Osteoblast (primary cell): ENCODE results near the gene SAMMSON. TPM values are rescaled to one million over a fixed set of nuclear protein-coding genes. Genes with fewer than 3 reads are reported as not detected.

Experiments used
- DNase-seq: peaks from one replicate; pipeline ENCODE4 v3.0.0; 2011; ENCODE audit warnings: low spot score, mixed read lengths; ENCODE audit not compliant: insufficient read length; ENCODE audit errors: missing footprints
- H2AFZ ChIP-seq: 2 replicates; pipeline ENCODE4 v1.6.0; 2011; ENCODE audit warnings: mild to moderate bottlenecking, low read length
- H3K27ac ChIP-seq: 2 replicates; pipeline ENCODE4 v1.5.1; 2011; ENCODE audit warnings: mild to moderate bottlenecking, low read depth, low read length, moderate library complexity
- H3K27me3 ChIP-seq: 2 replicates; pipeline ENCODE4 v1.6.0; 2012; ENCODE audit warnings: mild to moderate bottlenecking, control low read depth, inconsistent platforms, low read length, moderate library complexity; ENCODE audit not compliant: insufficient read depth
- H3K36me3 ChIP-seq: 2 replicates; pipeline ENCODE4 v1.5.1; 2011; ENCODE audit warnings: mild to moderate bottlenecking, low read length, control low read depth, moderate library complexity; ENCODE audit not compliant: insufficient read depth
- H3K4me1 ChIP-seq: 2 replicates; pipeline ENCODE4 v1.5.1; 2011; ENCODE audit warnings: mild to moderate bottlenecking, low read length, control low read depth, moderate library complexity; ENCODE audit not compliant: insufficient read depth
- H3K4me2 ChIP-seq: 2 replicates; pipeline ENCODE4 v1.6.0; 2011; ENCODE audit warnings: mild to moderate bottlenecking, low read length; ENCODE audit not compliant: insufficient read depth
- H3K4me3 ChIP-seq: fragments of 200-600 bp; sonication (generic); 3 replicates; pipeline ENCODE4 v1.5.1; 2012; ENCODE audit warnings: mild to moderate bottlenecking, low read length, inconsistent platforms; ENCODE audit not compliant: insufficient read depth
- H3K79me2 ChIP-seq: 2 replicates; pipeline ENCODE4 v1.6.0; 2012; ENCODE audit warnings: mild to moderate bottlenecking, low read length, control low read depth, inconsistent platforms; ENCODE audit not compliant: insufficient read depth
- H3K9me3 ChIP-seq: 2 replicates; pipeline ENCODE4 v1.5.1; 2011; ENCODE audit warnings: low read depth, low read length, control low read depth
- H4K20me1 ChIP-seq: 2 replicates; pipeline ENCODE4 v1.6.0; 2012; ENCODE audit warnings: mild to moderate bottlenecking, low read length, control low read depth; ENCODE audit not compliant: insufficient read depth
- total RNA-seq: library from RNA; depleted of rRNA; stranded (reverse); fragments of >200 nt; gene quantifications from 2 replicates; pipeline ENCODE4 v1.2.3, GENCODE V29; 2012
- TF ChIP-seq, protein P1 (sequence below): IDR thresholded peaks from 2 replicates; pipeline ENCODE4 v1.5.1; 2011; ENCODE audit warnings: mild to moderate bottlenecking, low read depth, low read length, moderate library complexity; ENCODE audit errors: extremely low read depth

Gene SAMMSON
- total RNA-seq, 1 donor: not detected

DNA sequence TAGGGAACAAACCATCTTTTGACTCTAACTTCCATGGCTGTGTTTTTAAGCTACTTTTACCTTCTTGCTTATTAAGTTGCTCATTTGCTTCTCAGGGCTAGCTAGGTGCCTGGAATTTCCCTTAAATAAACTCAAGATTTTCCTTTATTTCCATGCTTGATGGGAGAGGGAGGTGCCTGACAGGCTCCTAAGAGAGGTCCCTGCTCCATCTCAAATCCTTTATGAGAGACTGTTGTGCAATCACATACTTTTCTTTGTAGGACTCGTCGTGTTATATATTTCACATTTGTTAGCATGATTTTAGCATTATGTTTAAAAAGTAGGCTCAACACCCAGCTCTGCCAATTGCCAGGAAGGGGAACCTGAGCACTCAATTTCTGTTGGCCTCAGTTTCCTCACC is 95.7 kb downstream of the SAMMSON start:
- no peak overlapping the region for H3K27ac ChIP-seq
- no peaks in the 10 kb centered on the region for H3K27me3 ChIP-seq
- no peaks in the 10 kb centered on the region for H4K20me1 ChIP-seq
- no peaks in the 10 kb centered on the region for H3K9me3 ChIP-seq
- no peaks in the 10 kb centered on the region for H3K79me2 ChIP-seq
- no peak overlapping the region for H2AFZ ChIP-seq
- no peak overlapping the region for H3K4me3 ChIP-seq
- TF ChIP-seq, protein P1, sequence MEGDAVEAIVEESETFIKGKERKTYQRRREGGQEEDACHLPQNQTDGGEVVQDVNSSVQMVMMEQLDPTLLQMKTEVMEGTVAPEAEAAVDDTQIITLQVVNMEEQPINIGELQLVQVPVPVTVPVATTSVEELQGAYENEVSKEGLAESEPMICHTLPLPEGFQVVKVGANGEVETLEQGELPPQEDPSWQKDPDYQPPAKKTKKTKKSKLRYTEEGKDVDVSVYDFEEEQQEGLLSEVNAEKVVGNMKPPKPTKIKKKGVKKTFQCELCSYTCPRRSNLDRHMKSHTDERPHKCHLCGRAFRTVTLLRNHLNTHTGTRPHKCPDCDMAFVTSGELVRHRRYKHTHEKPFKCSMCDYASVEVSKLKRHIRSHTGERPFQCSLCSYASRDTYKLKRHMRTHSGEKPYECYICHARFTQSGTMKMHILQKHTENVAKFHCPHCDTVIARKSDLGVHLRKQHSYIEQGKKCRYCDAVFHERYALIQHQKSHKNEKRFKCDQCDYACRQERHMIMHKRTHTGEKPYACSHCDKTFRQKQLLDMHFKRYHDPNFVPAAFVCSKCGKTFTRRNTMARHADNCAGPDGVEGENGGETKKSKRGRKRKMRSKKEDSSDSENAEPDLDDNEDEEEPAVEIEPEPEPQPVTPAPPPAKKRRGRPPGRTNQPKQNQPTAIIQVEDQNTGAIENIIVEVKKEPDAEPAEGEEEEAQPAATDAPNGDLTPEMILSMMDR: no peak
- H3K4me1 ChIP-seq: no peaks in the 10 kb centered on the region
- H3K4me2 ChIP-seq: no peak overlapping the region
- H3K36me3 ChIP-seq: no peaks in the 10 kb centered on the region
- DNase-seq: no peak

DNA sequence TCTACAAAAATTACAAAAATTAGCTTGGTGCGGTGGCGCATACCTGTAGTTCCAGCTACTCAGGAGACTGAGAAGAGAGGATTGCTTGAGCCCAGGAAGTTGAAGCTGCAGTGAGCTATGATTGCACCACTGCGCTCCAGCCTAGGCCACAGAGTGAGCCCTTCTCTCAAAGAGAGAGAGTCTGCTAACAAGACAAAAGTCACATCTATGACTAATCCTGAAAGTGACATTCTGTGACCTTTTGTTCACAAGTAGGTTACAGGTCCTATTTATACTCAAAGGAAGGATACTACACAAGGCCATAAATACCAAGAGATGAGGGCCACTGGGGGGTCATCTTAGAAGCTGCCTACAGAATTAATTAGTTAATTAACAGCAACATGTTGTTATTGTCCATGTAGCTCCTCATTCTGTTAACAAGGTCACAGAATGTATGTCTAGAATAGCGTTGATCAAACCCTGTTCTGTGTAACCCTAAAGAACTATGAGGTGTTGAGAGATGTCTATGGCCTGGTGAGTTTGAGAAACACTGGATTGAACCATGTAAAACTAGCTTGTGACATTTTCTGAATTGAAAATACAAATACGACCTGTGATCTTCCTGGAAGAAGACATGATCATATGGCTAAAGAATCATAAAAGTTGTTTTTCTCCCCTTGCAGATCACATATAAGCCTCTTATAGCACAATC is 97.0 kb downstream of the SAMMSON start:
- no peak for DNase-seq
- Histone ChIP-seq H3K4me1 (no peaks in the 10 kb centered on the region), H3K27ac (no peak overlapping the region), H2AFZ (no peak overlapping the region), H4K20me1 (no peaks in the 10 kb centered on the region), H3K36me3 (no peaks in the 10 kb centered on the region), H3K9me3 (no peaks in the 10 kb centered on the region), H3K4me3 (no peak overlapping the region), H3K79me2 (no peaks in the 10 kb centered on the region), H3K4me2 (no peak overlapping the region), H3K27me3 (no peaks in the 10 kb centered on the region)
- TF ChIP-seq, protein P1: no peak

DNA sequence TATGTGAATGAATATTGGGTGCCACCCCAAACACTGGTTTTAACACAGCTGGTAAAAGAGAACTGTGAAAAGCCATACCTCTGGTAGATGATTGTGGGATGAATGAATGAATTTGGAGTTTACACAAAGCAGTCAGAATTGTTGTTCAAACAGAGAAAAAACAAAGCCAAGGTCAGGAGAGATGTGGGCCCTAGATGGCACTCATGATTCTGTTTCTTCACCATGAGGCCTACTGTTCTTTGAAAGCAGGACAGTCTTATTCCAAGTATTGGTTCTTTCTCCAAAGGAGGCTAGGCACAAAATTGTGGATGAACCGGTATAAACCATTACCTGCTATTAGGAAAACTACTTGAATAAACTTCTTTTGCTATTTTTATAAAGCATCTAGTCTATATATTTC is 97.6 kb downstream of the SAMMSON start:
- TF ChIP-seq, protein P1: no peak
- Histone ChIP-seq H3K27me3 (no peaks in the 10 kb centered on the region), H4K20me1 (no peaks in the 10 kb centered on the region), H3K36me3 (no peaks in the 10 kb centered on the region), H3K4me3 (no peak overlapping the region), H3K9me3 (no peaks in the 10 kb centered on the region), H3K4me1 (no peaks in the 10 kb centered on the region), H3K79me2 (no peaks in the 10 kb centered on the region), H2AFZ (no peak overlapping the region), H3K4me2 (no peak overlapping the region), H3K27ac (no peak overlapping the region)
- no peak for DNase-seq

DNA sequence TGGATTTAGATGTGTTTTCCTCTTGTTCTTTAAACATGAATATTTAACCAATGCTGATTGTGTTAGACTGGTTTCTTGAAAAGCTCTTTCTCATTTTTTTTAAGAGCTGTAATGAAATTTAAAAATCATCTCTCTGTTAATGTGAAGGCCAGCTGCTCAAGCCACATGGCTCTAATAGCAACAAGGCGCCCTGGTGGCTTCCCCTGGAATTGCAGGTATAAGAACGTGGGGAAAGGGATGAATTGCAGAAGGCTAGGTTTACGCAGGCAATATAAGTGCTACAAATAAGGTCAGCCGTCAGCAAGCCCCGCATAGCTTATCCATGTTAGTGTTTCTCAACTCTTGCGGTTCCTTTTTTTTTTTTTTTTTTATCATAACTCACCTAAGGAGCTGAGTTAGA is 108.5 kb downstream of the SAMMSON start:
- H3K27ac ChIP-seq: no peak overlapping the region
- H4K20me1 ChIP-seq: no peaks in the 10 kb centered on the region
- H3K4me3 ChIP-seq: no peak overlapping the region
- no peaks in the 10 kb centered on the region for H3K4me1 ChIP-seq
- H3K27me3 ChIP-seq: no peaks in the 10 kb centered on the region
- H3K36me3 ChIP-seq: no peaks in the 10 kb centered on the region
- H3K4me2 ChIP-seq: no peak overlapping the region
- TF ChIP-seq, protein P1: peak; percentile 53
- no peak overlapping the region for H2AFZ ChIP-seq
- DNase-seq: no peak
- no peaks in the 10 kb centered on the region for H3K9me3 ChIP-seq
- H3K79me2 ChIP-seq: no peaks in the 10 kb centered on the region
